GM21367 (cell line): Measurements from ENCODE around the gene SGSM2.
"Not testable (repeated sequence)": the region's sequence is repeated elsewhere in the genome, so short reads cannot be mapped to it uniquely, and the experiment has no call there.

Experiments
- ATAC-seq: cut with Tn5 transposase; IDR thresholded peaks from one replicate; pipeline ENCODE4 v1.9.1; 2021; ENCODE audit not compliant: unreplicated experiment

Gene SGSM2

GRCh38 chr17:2336852-2337543 lies at the start of gene SGSM2:
SGSM2 (plus strand) TSS chr17:2337501; CDS start chr17:2337689, 188 bp downstream.
- no peak for ATAC-seq

- no peak for ATAC-seq
These were observed 47.3 kb upstream of the SGSM2 start for GRCh38 chr17:2289878-2290478.

GRCh38 chr17:2292100-2292499 lies 45.2 kb upstream of the SGSM2 start:
- no peak for ATAC-seq

GRCh38 chr17:2295575-2295974 lies 41.7 kb upstream of the SGSM2 start:
- no peak for ATAC-seq

- ATAC-seq, result no peak
These were observed 40.3 kb upstream of the SGSM2 start for GRCh38 chr17:2297023-2297422.

- ATAC-seq, result no peak
These were observed 38.2 kb upstream of the SGSM2 start for GRCh38 chr17:2299136-2299535.

GRCh38 chr17:2299756-2300155 lies 37.5 kb upstream of the SGSM2 start:
- no peak for ATAC-seq

- ATAC-seq, result peak; percentile 6
These were observed 34.5 kb upstream of the SGSM2 start for GRCh38 chr17:2302778-2303203.

- peak; percentile 70 for ATAC-seq
These were observed 33.8 kb upstream of the SGSM2 start, which contains the start of the genes SMG6 and SRR for GRCh38 chr17:2303204-2304188. SMG6 (minus strand) TSS chr17:2303785; CDS start chr17:2303720, 65 bp downstream. SRR (plus strand) TSS chr17:2303950; CDS start chr17:2315561, 11,611 bp downstream.

GRCh38 chr17:2304931-2305330 lies 32.4 kb upstream of the SGSM2 start:
- no peak for ATAC-seq

GRCh38 chr17:2309338-2310154 lies 27.8 kb upstream of the SGSM2 start:
- no peak for ATAC-seq

- no peak for ATAC-seq
These were observed 24.6 kb upstream of the SGSM2 start for GRCh38 chr17:2312736-2313135.

- not testable (repeated sequence) for ATAC-seq
These were observed 20.4 kb upstream of the SGSM2 start for GRCh38 chr17:2316916-2317205.

GRCh38 chr17:2317796-2318195 lies 19.5 kb upstream of the SGSM2 start:
- no peak for ATAC-seq

- ATAC-seq, result no peak
These were observed 18.2 kb upstream of the SGSM2 start for GRCh38 chr17:2319051-2319450.

GRCh38 chr17:2321399-2321798 lies 15.9 kb upstream of the SGSM2 start:
- ATAC-seq, result no peak

GRCh38 chr17:2323629-2324314 lies 13.5 kb upstream of the SGSM2 start:
- ATAC-seq, result no peak

GRCh38 chr17:2331303-2331702 lies 6.0 kb upstream of the SGSM2 start:
- no peak for ATAC-seq

- ATAC-seq, result no peak
These were observed 1.5 kb upstream of the SGSM2 start for GRCh38 chr17:2335726-2336214.
